IPS DF 6.9 (cell line): ENCODE data around the gene COL4A5.

Experiments used
- DNase-seq: peaks from one replicate; pipeline ENCODE4 v3.0.0-alpha.2; 2013; ENCODE audit warnings: low read depth, low spot score
- H3K27ac ChIP-seq: one replicate; pipeline ENCODE4 v1.5.1; 2013; ENCODE audit warnings: low read length, control low read depth
- H3K27me3 ChIP-seq: 2 replicates; pipeline ENCODE4 v1.6.1; 2013; ENCODE audit warnings: mild to moderate bottlenecking, low read length; ENCODE audit not compliant: control insufficient read depth, insufficient read depth
- H3K36me3 ChIP-seq: 2 replicates; pipeline ENCODE4 v1.6.1; 2013; ENCODE audit warnings: low read length; ENCODE audit not compliant: control insufficient read depth, insufficient read depth
- H3K4me1 ChIP-seq: 2 replicates; pipeline ENCODE4 v1.6.1; 2013; ENCODE audit warnings: low read length; ENCODE audit not compliant: control insufficient read depth, insufficient read depth
- H3K4me3 ChIP-seq: 2 replicates; pipeline ENCODE4 v1.5.1; 2013; ENCODE audit warnings: mild to moderate bottlenecking, low read length
- H3K9me3 ChIP-seq: 2 replicates; pipeline ENCODE4 v1.6.1; 2013; ENCODE audit warnings: low read length, inconsistent platforms; ENCODE audit not compliant: control insufficient read depth, insufficient read depth
- WGBS: extraction: QIAGEN DNeasy Blood & Tissue Kit; methylation state at CpG from one replicate; pipeline ENCODE4 v1.1.7; 2013; ENCODE audit warnings: mixed read lengths, missing lambda C conversion rate; ENCODE audit not compliant: insufficient read length, insufficient coverage; 5-methylcytosine and 5-hydroxymethylcytosine counted together

The COL4A5 gene

DNA sequence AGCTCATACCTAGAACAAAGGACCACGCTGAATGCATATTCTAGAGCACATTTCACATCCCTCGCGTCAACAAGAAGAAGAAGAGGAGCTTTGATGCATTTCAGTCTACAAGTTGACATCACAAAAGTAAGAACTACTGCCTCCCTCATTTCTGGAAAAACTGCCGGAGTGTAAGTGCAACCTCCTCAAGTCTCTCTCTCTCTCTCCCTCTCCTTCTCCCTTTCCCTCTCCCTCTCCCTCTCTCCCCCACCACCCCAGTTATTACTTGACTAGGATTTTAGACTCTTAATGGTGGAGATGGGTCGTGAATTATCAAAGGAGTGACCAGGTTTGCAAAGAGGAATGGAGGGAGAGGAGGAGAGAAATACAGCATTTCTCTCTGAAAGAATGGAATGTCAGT lies 298.1 kb downstream of the COL4A5 start:
- Histone ChIP-seq H3K4me3 (peak overlapping the region; percentile 64; the same call in 1 of the 2 replicates), H3K36me3 (no peaks in the 10 kb centered on the region), H3K27ac (no peak overlapping the region), H3K27me3 (peaks cover 4% of the 10 kb centered on the region; the same call in 1 of the 2 replicates), H3K9me3 (no peaks in the 10 kb centered on the region), H3K4me1 (peaks cover 2% of the 10 kb centered on the region; the same call in 1 of the 2 replicates)
- no CpG with 5 or more reads among the region's 5 CpGs for WGBS
- DNase-seq, result no peak

DNA sequence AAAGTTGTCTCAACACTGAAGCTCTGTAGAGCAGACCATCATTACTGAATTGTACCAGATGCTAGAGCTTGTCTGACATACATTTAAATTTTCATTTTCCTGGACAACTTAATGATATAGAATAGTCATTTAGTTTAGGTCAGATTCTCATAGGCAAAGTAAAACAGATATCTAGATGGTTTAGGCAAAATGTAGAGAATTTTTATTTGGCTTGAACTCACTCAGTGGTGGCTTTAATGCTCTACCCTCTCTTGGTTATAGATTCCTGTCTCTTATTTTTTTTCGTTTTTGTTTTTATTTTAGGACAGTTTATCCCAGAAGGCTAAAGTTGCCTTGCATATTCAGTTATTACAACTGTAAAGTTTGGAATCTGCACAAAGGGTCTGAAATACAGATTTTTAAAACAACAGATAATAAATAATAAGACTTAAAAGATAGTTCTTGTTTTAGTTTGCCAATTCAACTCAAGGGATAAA lies 300.7 kb downstream of the COL4A5 start:
- no peak for DNase-seq
- Histone ChIP-seq H3K4me1 (no peaks in the 10 kb centered on the region; the same call in 1 of the 2 replicates), H3K4me3 (no peak overlapping the region), H3K27me3 (no peaks in the 10 kb centered on the region; the same call in 1 of the 2 replicates), H3K27ac (no peak overlapping the region), H3K36me3 (no peaks in the 10 kb centered on the region), H3K9me3 (no peaks in the 10 kb centered on the region)
- WGBS, result no CpG with 5 or more reads among the region's 1 CpG
